GM19043 (cell line): ENCODE data around the gene CRTAC1.
"Not testable (repeated sequence)": the region's sequence is repeated elsewhere in the genome, so short reads cannot be mapped to it uniquely, and the experiment has no call there.

Source experiments
- ATAC-seq: cut with Tn5 transposase; IDR thresholded peaks from one replicate; pipeline ENCODE4 v1.9.1; 2021; ENCODE audit warnings: low read depth; ENCODE audit not compliant: unreplicated experiment

Gene CRTAC1

GRCh38 chr10:97849687-97850402 lies 180.6 kb downstream of the CRTAC1 start, which contains the start of gene GOLGA7B:
TSS of gene GOLGA7B (plus strand) at chr10:97849843. CDS start at chr10:97850304, 461 bp downstream.
- no peak for ATAC-seq

DNA sequence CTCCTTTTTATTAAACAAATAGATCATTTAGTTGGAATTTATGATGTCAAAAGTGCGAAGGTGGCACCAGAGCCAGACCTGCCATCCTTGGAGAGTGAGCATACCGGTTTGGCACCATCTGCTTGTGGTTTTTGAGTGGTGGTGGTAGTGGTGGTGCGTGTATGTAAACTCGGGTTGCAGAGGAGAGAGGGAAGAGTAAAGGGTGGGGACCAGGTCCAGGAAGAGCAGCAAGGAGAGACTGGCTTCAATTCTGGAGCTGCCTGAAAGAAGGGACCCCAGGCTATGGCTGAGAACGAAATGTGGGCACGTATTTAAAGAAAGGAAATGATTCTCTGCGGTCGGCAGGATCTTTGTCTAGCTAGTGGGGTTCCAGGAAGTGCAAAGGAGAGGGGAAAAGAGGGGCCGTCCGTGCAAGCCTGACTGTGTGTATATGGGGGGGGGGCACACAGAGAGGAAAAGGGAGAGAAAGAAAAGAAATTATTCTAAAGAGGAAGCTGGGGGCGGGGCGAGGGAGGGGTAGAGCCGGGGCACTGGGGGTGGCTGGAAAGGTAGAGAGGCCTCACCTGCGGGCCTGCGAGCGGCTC lies 181.2 kb downstream of the CRTAC1 start:
- ATAC-seq, result no peak

DNA sequence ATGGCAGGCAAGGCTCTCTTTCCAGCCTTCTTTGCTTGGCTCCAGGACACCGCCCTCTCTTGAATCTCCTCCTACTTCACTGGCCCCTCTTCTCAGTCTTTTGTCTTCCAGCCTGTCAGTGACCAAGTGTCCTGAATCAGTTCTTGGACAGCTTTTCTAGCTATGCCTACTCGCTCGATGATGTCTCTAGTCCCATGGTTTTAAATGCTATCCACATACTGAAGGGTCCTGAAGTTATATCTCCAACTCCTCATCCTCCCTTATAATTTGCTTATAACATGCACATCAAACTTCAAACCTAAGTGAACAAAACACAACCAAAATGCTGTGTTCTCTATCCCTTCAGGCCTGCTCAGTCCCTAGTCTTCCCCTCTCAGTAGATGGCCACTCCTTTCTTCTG lies 185.7 kb downstream of the CRTAC1 start:
- no peak for ATAC-seq

DNA sequence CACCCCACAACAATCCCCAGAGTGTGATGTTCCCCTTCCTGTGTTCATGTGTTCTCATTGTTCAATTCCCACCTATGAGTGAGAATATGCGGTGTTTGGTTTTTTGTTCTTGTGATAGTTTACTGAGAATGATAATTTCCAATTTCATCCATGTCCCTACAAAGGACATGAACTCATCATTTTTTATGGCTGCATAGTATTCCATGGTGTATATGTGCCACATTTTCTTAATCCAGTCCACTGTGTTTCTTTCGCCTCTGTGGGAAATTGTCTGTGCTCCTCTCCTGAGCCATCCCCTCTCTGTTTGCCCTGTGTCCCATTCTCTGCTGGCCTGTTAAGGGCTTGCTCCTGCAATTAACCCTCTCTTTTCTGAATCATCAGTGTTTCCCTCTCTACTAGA lies 186.4 kb downstream of the CRTAC1 start:
- ATAC-seq, result not testable (repeated sequence)

DNA sequence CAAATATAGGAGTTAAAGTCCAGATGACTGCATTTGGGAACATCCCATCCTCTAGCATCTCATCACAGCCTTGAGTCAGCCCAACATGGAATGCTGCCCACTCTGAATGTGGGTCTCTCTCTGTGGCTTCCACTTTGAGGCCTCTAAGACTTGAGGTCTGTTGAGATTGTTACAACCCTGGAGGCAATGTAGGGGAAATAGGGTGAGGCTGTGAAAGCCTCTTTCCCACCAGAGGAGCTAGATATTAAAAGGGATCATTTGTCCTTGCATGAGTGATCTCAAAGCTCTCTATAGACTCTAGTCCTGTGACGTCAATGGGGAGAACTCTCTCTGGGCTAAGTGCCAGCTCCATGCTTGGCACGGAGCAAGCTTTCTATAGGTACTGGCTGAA lies 187.1 kb downstream of the CRTAC1 start:
- no peak for ATAC-seq

DNA sequence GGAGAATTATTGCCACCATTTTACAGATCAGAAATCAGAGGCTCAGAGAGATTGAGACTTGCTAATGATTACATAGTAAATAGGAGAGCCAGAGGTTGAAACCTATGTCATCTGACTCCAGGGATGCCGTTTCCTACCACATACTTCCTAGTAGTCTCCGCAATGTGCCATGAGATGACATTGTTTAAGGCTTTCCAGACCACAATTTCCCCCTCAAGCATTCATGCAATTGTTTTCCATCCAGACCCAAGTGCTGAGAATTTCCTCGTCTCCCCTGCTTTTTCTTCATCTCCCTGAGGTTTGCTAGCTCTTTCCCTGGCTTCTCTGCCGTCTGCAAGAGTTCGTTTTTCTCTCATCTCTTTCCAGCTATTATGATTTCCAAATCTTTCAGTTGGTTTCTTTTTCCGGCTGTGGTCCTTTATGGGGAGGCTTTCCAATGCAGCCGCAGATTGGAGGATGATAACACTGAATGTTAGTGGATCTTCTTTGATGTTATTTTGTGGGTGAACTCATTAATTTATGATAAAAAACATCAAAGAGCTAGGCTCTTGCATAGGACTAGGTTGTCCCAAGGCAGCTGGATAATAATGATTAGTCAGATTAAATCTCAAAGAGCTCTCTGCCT lies 187.7 kb downstream of the CRTAC1 start:
- ATAC-seq, result no peak

- not testable (repeated sequence) for ATAC-seq
Observed at GRCh38 chr10:97842114-97842513, 188.3 kb downstream of the CRTAC1 start.

GRCh38 chr10:97841166-97841565 lies 189.3 kb downstream of the CRTAC1 start:
- ATAC-seq, result not testable (repeated sequence)

- ATAC-seq, result no peak
Observed at GRCh38 chr10:97838091-97838490, 192.3 kb downstream of the CRTAC1 start.

GRCh38 chr10:97836446-97836845 lies 194.0 kb downstream of the CRTAC1 start:
- ATAC-seq, result no peak

DNA sequence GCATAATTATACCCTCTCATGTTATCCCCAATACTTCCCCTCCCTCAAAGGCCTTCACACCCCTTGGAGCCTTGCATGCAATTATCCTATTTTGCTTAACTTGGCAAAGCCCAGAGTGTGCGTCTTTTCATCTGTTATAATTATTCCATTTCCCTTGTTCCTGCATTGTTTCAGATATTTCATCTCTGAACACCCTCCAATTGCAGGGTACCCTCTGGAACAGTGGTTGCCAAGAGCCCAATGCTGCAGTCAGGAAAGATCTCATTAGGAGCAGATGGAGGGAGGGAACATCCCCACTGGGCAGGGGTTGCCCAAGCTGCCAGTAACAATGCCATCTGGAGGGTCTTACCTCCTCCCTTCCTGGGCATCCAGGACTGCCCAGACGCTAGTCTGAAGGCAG lies 199.2 kb downstream of the CRTAC1 start:
- ATAC-seq, result no peak

DNA sequence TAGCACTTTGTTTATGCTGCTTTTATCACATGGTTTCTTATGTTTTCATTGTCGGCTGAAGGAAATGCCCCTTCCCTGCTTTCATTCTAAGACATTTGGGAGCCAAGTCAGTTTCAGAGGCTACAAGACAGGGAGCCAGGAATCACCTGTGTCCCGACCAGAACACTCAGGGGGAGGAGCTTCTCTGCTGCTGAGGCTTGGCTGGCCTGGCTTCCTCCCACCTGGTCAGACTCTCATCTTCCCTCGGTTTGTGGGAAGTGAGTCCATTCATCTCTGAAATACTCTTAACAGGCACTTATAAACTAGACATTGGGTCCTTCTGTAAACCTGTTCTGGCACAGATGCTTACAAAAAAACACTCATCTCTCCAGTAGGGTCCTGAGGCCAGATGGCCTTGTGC lies 200.4 kb downstream of the CRTAC1 start:
- no peak for ATAC-seq

DNA sequence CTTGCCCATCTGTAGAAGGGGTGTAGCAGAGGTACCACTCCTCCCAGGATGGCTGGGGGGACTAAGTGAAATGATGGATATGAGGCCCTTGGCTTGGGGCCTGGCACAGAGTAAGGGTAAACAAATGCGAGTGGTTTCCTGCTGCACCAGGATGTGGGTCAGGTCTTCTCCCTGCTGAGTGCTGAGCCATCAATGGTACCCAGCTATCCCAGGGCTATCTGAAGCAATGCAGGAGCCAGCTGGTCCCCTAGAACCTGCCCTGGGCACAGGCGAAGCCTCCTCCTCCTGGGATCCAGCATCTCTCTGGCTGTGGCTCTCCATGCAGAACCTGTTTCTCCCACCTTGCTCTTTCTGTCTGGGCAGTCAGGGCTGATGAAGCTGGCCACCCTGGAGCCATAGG lies 201.7 kb downstream of the CRTAC1 start:
- no peak for ATAC-seq

- ATAC-seq, result no peak
Observed at GRCh38 chr10:97827702-97828291, 202.6 kb downstream of the CRTAC1 start.

DNA sequence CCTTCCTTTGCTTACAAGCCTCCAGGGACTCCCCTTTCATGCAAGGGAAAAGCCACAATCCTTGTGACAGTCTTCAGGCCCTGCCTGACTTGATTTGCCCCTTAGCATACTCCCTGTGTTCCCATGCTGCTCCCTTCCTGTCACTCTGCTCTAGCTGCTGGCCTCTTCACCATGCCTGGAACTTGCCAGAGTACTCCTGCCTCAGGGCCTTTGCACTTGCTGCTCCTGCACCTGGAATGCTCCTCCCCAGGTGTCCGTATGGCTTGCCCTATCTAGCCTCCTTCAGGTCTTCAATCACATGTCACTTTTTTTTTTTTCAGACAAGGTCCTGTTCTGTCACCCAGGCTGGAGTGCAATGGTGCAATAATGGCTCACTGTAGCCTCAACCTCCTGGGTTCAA lies 203.5 kb downstream of the CRTAC1 start:
- ATAC-seq, result no peak

- ATAC-seq, result no peak
Observed at GRCh38 chr10:97825020-97825760, 205.2 kb downstream of the CRTAC1 start.

- ATAC-seq, result no peak
Observed at GRCh38 chr10:97823734-97824133, 206.7 kb downstream of the CRTAC1 start.

- ATAC-seq, result no peak
Observed at GRCh38 chr10:97822261-97822687, 208.1 kb downstream of the CRTAC1 start.

GRCh38 chr10:97821308-97822038 lies 208.9 kb downstream of the CRTAC1 start:
- no peak for ATAC-seq

DNA sequence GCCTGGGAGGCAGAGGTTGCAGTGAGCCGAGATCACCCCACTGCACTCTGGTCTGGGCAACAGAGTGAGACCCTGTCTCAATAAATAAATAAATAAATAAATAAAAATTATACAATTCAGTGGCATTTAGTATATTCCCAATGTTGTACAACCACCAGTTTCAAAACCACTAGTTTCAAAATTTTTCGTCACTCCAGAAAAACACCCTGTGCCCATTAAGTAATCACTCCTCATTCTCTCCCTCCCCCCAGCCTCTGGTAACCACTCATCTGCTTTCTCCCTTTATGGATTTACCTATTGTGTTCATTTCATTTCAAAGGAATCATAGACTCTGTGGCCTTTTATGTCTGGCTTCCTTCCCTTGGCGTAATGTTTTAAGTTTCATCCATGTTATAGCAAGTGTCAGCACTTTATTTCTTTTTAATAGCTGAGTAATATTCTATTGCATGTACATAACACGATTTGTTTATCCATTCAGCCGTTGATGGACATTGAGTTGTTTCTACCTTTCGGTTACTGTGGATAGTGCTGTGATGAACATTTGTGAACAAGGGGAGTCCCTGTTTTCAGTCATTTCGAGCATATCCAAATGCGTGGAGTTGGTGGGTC lies 210.2 kb downstream of the CRTAC1 start:
- no peak for ATAC-seq
